Body of pancreas (tissue), 4 donors: Measurements from ENCODE around the gene KIF12.

Experiments
- POLR2A ChIP-seq, 3 donors: fragments of 450-650 bp; IDR thresholded peaks; one replicate each; pipeline ENCODE4 v1.6.1; 2016; ENCODE audit warnings: antibody characterized with exemption in 3 of 3, mild to moderate bottlenecking in 2 of 3
- TF ChIP-seq, protein P1 (sequence below), 7 experiments: fragments of 450-650 bp in 4 of 7; fragments of 200-600 bp in 3 of 7; sonication (generic) in 3 of 7; IDR thresholded peaks; one replicate each; pipeline ENCODE4 v1.5.1; 2016 to 2019; ENCODE audit warnings: antibody characterized with exemption in 7 of 7

DNA sequence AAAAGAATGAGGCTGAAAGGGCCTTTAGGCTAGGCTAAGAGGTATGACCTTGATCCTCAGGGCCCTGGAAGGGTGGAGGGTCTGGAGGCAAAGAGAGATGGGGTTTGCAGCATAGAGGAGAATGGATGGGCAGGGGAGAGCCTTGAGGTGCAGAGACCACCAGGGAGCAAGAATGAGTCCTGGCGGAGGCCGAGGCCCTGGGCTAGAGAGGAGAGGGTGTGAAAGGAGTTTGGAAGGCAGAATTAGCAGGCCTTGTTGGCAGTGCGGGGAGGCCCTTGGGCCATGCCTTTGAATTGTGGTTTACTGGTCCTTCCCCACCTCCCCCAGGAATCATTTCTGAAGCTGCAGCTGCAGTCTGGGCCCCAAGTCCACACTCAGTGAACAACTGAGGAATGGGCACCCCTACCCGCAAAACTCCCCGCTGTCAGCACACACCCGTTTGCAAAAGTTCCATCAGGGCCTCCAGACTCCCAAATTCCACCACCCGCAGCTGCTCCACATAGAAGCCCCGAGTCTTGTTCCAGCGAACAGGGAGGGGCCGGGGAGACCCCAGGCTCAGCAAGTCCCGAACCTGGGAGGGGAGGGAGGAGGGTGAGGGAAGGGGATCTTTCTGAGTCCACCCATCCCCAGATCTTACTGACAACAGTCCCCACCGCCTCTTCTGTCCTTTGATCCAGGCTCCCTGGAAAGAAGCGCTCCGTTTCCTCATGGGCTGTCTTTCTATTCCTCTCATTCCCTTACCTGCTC lies 2.1 kb downstream of the KIF12 start:
- TF ChIP-seq, protein P1, sequence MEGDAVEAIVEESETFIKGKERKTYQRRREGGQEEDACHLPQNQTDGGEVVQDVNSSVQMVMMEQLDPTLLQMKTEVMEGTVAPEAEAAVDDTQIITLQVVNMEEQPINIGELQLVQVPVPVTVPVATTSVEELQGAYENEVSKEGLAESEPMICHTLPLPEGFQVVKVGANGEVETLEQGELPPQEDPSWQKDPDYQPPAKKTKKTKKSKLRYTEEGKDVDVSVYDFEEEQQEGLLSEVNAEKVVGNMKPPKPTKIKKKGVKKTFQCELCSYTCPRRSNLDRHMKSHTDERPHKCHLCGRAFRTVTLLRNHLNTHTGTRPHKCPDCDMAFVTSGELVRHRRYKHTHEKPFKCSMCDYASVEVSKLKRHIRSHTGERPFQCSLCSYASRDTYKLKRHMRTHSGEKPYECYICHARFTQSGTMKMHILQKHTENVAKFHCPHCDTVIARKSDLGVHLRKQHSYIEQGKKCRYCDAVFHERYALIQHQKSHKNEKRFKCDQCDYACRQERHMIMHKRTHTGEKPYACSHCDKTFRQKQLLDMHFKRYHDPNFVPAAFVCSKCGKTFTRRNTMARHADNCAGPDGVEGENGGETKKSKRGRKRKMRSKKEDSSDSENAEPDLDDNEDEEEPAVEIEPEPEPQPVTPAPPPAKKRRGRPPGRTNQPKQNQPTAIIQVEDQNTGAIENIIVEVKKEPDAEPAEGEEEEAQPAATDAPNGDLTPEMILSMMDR (IDR thresholded peaks at IDR 0.05) = no peak
- no peak for TF ChIP-seq POLR2A (IDR thresholded peaks at IDR 0.05)
